Measurements from ENCODE around the gene PCLO.
"Not testable (repeated sequence)": the region's sequence is repeated elsewhere in the genome, so short reads cannot be mapped to it uniquely, and the experiment has no call there.

The PCLO gene

DNA sequence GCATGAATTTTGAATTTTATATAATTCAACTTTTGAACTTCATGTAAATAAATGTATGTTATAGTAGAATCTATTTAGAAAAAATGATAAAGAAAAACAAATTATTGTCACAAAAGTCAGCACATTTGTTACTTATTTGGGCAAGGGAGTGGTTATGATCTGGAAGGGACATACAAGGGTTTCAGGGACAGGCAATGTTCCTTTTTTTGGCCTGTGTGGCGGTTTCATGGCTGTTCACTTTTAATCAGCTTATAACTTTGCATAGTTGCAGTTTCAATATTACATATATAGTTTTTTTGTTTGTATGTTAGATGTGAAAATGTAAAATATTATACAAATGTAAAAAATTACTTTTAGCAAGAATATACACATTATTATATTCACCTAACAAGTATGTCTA, 256.2 kb downstream of the PCLO start:
- H3K4me1 ChIP-seq (ENCODE audit: insufficient read depth, poor library complexity, severe bottlenecking) = no peaks in the 10 kb centered on the region
- no peak for ATAC-seq (ENCODE audit: low read depth)
- no peaks in the 10 kb centered on the region for H3K9me3 ChIP-seq (ENCODE audit: severe bottlenecking)
- DNase-seq (ENCODE audit: low spot score) = no peak
- no peak overlapping the region for H3K4me3 ChIP-seq (ENCODE audit: severe bottlenecking)
- H3K36me3 ChIP-seq (ENCODE audit: low read depth) = no peaks in the 10 kb centered on the region
- no peaks in the 10 kb centered on the region for H3K27me3 ChIP-seq (ENCODE audit: insufficient read depth, poor library complexity, severe bottlenecking)
- TF ChIP-seq, protein P1, sequence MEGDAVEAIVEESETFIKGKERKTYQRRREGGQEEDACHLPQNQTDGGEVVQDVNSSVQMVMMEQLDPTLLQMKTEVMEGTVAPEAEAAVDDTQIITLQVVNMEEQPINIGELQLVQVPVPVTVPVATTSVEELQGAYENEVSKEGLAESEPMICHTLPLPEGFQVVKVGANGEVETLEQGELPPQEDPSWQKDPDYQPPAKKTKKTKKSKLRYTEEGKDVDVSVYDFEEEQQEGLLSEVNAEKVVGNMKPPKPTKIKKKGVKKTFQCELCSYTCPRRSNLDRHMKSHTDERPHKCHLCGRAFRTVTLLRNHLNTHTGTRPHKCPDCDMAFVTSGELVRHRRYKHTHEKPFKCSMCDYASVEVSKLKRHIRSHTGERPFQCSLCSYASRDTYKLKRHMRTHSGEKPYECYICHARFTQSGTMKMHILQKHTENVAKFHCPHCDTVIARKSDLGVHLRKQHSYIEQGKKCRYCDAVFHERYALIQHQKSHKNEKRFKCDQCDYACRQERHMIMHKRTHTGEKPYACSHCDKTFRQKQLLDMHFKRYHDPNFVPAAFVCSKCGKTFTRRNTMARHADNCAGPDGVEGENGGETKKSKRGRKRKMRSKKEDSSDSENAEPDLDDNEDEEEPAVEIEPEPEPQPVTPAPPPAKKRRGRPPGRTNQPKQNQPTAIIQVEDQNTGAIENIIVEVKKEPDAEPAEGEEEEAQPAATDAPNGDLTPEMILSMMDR (IDR thresholded peaks at IDR 0.05; ENCODE audit: poor library complexity, severe bottlenecking) = no peak
- H3K27ac ChIP-seq (ENCODE audit: poor library complexity, severe bottlenecking) = no peak overlapping the region

DNA sequence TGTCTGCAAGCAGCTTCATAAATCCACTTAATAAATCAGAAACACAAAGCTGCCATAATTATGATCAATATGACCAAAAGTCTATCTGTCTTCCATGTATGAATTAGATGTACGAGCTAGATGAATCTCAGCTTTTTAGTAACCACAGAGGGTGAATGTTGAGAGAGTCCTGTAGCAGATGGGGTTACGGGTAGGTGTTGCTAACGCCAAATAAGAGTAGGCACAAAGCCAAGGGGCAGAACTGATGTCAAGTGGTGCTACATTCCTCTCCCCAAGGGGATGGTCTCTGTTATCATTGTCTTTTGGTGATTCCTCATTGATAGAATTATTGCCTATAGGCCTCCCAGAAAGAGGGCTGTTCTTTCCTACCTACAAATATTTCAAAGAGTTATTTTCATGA, 257.8 kb downstream of the PCLO start:
- no peak for DNase-seq (ENCODE audit: low spot score)
- TF ChIP-seq, protein P1 (IDR thresholded peaks at IDR 0.05; ENCODE audit: poor library complexity, severe bottlenecking) = no peak
- H3K27ac ChIP-seq (ENCODE audit: poor library complexity, severe bottlenecking) = no peak overlapping the region
- H3K36me3 ChIP-seq (ENCODE audit: low read depth) = no peaks in the 10 kb centered on the region
- no peaks in the 10 kb centered on the region for H3K9me3 ChIP-seq (ENCODE audit: severe bottlenecking)
- ATAC-seq (ENCODE audit: low read depth) = no peak
- no peak overlapping the region for H3K4me3 ChIP-seq (ENCODE audit: severe bottlenecking)
- H3K27me3 ChIP-seq (ENCODE audit: insufficient read depth, poor library complexity, severe bottlenecking) = no peaks in the 10 kb centered on the region
- no peaks in the 10 kb centered on the region for H3K4me1 ChIP-seq (ENCODE audit: insufficient read depth, poor library complexity, severe bottlenecking)

DNA sequence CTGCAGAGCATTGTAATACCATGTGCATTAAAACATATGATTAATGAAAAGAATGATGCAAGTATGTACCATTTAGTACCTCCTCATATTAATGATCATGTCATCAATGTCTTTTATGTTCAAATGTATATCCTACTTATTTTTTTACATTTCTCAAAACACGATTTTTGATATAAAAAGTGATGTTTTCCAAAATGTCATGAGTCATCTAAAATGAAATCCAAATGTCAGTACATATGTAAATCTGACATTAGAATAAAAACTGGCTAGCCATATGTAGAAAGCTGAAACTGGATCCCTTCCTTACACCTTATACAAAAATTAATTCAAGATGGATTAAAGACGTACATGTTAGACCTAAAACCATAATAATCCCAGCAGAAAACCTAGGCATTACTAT, 261.6 kb downstream of the PCLO start:
- not testable (repeated sequence) for H3K4me3 ChIP-seq (ENCODE audit: severe bottlenecking); H3K4me1 ChIP-seq (ENCODE audit: insufficient read depth, poor library complexity, severe bottlenecking); DNase-seq (ENCODE audit: low spot score); H3K9me3 ChIP-seq (ENCODE audit: severe bottlenecking); H3K27ac ChIP-seq (ENCODE audit: poor library complexity, severe bottlenecking); H3K27me3 ChIP-seq (ENCODE audit: insufficient read depth, poor library complexity, severe bottlenecking); ATAC-seq (ENCODE audit: low read depth); H3K36me3 ChIP-seq (ENCODE audit: low read depth)

DNA sequence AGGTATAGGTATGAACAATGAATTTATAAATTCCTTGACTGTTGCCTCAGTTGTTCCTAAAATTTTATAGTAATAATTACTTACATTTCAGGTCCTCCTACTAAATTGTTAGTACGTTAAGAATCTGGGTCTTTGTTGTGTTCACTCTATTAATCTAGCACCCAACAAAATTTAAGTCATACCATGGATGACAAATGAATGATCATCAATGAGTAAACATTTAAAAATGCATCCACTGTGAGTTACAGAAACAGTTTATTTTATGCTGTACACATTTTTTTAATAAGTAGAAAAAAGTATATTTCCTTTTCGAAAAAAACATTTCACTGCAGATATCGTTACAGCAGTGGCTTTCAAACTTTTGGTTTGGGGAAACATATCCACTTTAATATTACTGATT, 265.2 kb downstream of the PCLO start:
- TF ChIP-seq, protein P1 (IDR thresholded peaks at IDR 0.05; ENCODE audit: poor library complexity, severe bottlenecking) = no peak
- ATAC-seq (ENCODE audit: low read depth) (peak; percentile 38; the same call in 1 of the 3 replicates), DNase-seq (ENCODE audit: low spot score) (no peak)
- Histone ChIP-seq H3K9me3 (ENCODE audit: severe bottlenecking) (no peaks in the 10 kb centered on the region), H3K27ac (ENCODE audit: poor library complexity, severe bottlenecking) (no peak overlapping the region), H3K4me3 (ENCODE audit: severe bottlenecking) (no peak overlapping the region), H3K4me1 (ENCODE audit: insufficient read depth, poor library complexity, severe bottlenecking) (peaks cover 7% of the 10 kb centered on the region), H3K27me3 (ENCODE audit: insufficient read depth, poor library complexity, severe bottlenecking) (no peaks in the 10 kb centered on the region), H3K36me3 (ENCODE audit: low read depth) (no peaks in the 10 kb centered on the region)

DNA sequence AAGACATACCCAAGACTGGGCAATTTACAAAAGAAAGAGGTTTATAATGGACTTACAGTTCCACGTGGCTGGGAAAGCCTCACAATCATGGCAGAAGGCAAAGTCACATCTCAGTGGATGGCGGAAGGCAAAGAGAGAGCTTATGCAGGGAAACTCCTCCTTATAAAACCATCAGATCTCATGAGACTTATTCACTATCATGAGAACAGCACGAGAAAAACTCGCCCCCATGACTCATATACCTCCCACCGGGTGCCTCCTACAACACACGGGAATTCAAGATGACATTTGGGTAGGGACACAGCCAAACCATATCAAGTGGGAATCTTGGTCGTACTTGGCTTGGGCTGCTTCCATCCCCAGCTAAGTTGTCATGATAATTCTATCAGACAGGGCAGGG, 268.3 kb downstream of the PCLO start:
- not testable (repeated sequence) for DNase-seq (ENCODE audit: low spot score); H3K9me3 ChIP-seq (ENCODE audit: severe bottlenecking); H3K27ac ChIP-seq (ENCODE audit: poor library complexity, severe bottlenecking); H3K4me3 ChIP-seq (ENCODE audit: severe bottlenecking); H3K27me3 ChIP-seq (ENCODE audit: insufficient read depth, poor library complexity, severe bottlenecking); H3K4me1 ChIP-seq (ENCODE audit: insufficient read depth, poor library complexity, severe bottlenecking); H3K36me3 ChIP-seq (ENCODE audit: low read depth); ATAC-seq (ENCODE audit: low read depth)

DNA sequence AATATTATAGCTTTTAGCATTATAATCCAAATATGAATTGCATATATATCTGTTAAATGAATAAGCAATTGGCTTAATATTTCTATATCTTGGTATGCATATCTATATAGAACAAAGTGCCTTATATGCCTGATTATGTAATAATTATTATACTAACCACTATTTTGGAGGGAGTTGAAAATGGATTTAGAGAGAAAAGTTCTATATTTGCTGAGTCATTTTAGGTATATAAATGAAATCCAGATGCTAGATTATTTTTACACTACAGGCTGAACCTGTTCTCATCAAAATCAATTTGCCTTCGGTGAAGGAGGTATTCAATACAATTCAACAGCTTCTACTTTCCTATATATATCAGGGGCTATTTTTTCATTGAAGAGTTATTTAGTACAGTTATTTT, 276.4 kb downstream of the PCLO start:
- no peak for DNase-seq (ENCODE audit: low spot score)
- Histone ChIP-seq H3K36me3 (ENCODE audit: low read depth) (no peaks in the 10 kb centered on the region), H3K4me1 (ENCODE audit: insufficient read depth, poor library complexity, severe bottlenecking) (no peaks in the 10 kb centered on the region), H3K27ac (ENCODE audit: poor library complexity, severe bottlenecking) (no peak overlapping the region), H3K9me3 (ENCODE audit: severe bottlenecking) (no peaks in the 10 kb centered on the region), H3K4me3 (ENCODE audit: severe bottlenecking) (no peak overlapping the region), H3K27me3 (ENCODE audit: insufficient read depth, poor library complexity, severe bottlenecking) (no peaks in the 10 kb centered on the region)
- ATAC-seq (ENCODE audit: low read depth) = no peak
- TF ChIP-seq, protein P1 (IDR thresholded peaks at IDR 0.05; ENCODE audit: poor library complexity, severe bottlenecking) = no peak

Data from RWPE2 (cell line).